HEK293T (cell line): ENCODE results near the gene FBXO46.

ENCODE experiments used
- FOXA1 ChIP-seq: fragments of 450-650 bp; IDR thresholded peaks from 2 replicates; pipeline ENCODE4 v1.6.1; 2016; ENCODE audit warnings: mild to moderate bottlenecking
- FOXM1 ChIP-seq: fragments of 450-650 bp; IDR thresholded peaks from 2 replicates; pipeline ENCODE4 v1.6.1; 2017; ENCODE audit warnings: mild to moderate bottlenecking, borderline replicate concordance

GRCh38 chr19:45773384-45773783 is 42.7 kb upstream of the FBXO46 start:
- TF ChIP-seq FOXA1 (no peak), FOXM1 (no peak)
